Caco-2 (cell line): Measurements from ENCODE around the gene MAST4. TPM values are rescaled to one million over a fixed set of nuclear protein-coding genes. Genes with fewer than 3 reads are reported as not detected.

ENCODE experiments used
- BruUV-seq: library from RNA; stranded (reverse); fragments of 400-500 nt; replicated peaks from 2 replicates; lab custom pipeline; 2021; lab: Mats Ljungman, UMichigan
- CTCF ChIA-PET: fragments of 300-600 bp; sonication (Branson Sonifier 250); formaldehyde crosslinking; loops from one replicate; lab custom pipeline; 2022; ENCODE audit warnings: antibody characterized with exemption; lab: Charles Lee
- POLR2A ChIA-PET: fragments of 300-600 bp; sonication (Branson Sonifier 250); formaldehyde crosslinking; loops from one replicate; lab custom pipeline; 2022; ENCODE audit warnings: antibody characterized with exemption; lab: Charles Lee
- DNase-seq, 2 experiments: peaks; one replicate each; pipeline versions ENCODE4 v3.0.0 to v3.0.0-alpha.2; 2020 to 2022
- H3K27me3 ChIP-seq: replicated peaks from 2 replicates; pipeline ENCODE4 v1.6.0; 2011; ENCODE audit warnings: low read length; ENCODE audit not compliant: control insufficient read depth, insufficient read depth
- H3K36me3 ChIP-seq: 2 replicates; pipeline ENCODE4 v1.5.1; 2011; ENCODE audit warnings: low read length; ENCODE audit not compliant: control insufficient read depth, insufficient read depth
- H3K4me1 ChIP-seq: fragments of 250-450 bp; sonication (Bioruptor Pico); 2 replicates; pipeline ENCODE4 v1.5.1; 2020; ENCODE audit warnings: mild to moderate bottlenecking
- H3K4me3 ChIP-seq: 2 replicates; pipeline ENCODE4 v1.5.1; 2011; ENCODE audit warnings: low read depth, mild to moderate bottlenecking, control low read depth, low read length
- H3K9me3 ChIP-seq: fragments of 250-450 bp; sonication (Bioruptor Pico); 2 replicates; pipeline ENCODE4 v1.5.1; 2020; ENCODE audit warnings: mild to moderate bottlenecking, moderate library complexity
- H3K27ac Mint-ChIP-seq: one replicate; pipeline ENCODE4 v1.8.0; 2022; ENCODE audit warnings: mixed read lengths; ENCODE audit not compliant: unreplicated experiment
- H3K27me3 Mint-ChIP-seq: one replicate; pipeline ENCODE4 v1.8.0; 2022; ENCODE audit warnings: mixed read lengths; ENCODE audit not compliant: insufficient read depth, unreplicated experiment
- H3K36me3 Mint-ChIP-seq: one replicate; pipeline ENCODE4 v1.8.0; 2022; ENCODE audit warnings: mild to moderate bottlenecking, mixed read lengths; ENCODE audit not compliant: insufficient read depth, unreplicated experiment
- H3K4me1 Mint-ChIP-seq: one replicate; pipeline ENCODE4 v1.8.0; 2022; ENCODE audit warnings: low read depth, mixed read lengths; ENCODE audit not compliant: unreplicated experiment
- H3K4me3 Mint-ChIP-seq: one replicate; pipeline ENCODE4 v1.8.0; 2022; ENCODE audit warnings: mild to moderate bottlenecking, moderate library complexity, mixed read lengths; ENCODE audit not compliant: unreplicated experiment
- H3K9me3 Mint-ChIP-seq: one replicate; pipeline ENCODE4 v1.8.0; 2022; ENCODE audit warnings: mixed read lengths; ENCODE audit not compliant: unreplicated experiment
- intact Hi-C: fragments of 100-400 bp; cut with micrococcal nuclease; formaldehyde crosslinking; loops from one replicate; pipeline ENCODE4 v1.10.0; 2022; ENCODE audit not compliant: unreplicated experiment
- total RNA-seq: library from RNA; stranded (reverse); gene quantifications from 2 replicates; pipeline ENCODE4 v1.2.3, GENCODE V29; 2022
- TF ChIP-seq, protein P1 (sequence below), 2 experiments: fragments of 200-600 bp in 1 of 2; IDR thresholded peaks; 1 replicate in 1 of 2; 2 replicates in 1 of 2; pipeline versions ENCODE4 v1.5.1 to v1.8.0; 2011 to 2022; ENCODE audit warnings: antibody characterized with exemption in 1 of 2, control low read depth in 1 of 2, inconsistent platforms in 1 of 2, low read depth in 1 of 2, low read length in 1 of 2, mild to moderate bottlenecking in 1 of 2, moderate library complexity in 1 of 2; ENCODE audit not compliant: insufficient read depth in 1 of 2, severe bottlenecking in 1 of 2, unreplicated experiment in 1 of 2

Gene MAST4
- total RNA-seq, 1 experiment from 2014 or later, result 17.8 TPM

DNA sequence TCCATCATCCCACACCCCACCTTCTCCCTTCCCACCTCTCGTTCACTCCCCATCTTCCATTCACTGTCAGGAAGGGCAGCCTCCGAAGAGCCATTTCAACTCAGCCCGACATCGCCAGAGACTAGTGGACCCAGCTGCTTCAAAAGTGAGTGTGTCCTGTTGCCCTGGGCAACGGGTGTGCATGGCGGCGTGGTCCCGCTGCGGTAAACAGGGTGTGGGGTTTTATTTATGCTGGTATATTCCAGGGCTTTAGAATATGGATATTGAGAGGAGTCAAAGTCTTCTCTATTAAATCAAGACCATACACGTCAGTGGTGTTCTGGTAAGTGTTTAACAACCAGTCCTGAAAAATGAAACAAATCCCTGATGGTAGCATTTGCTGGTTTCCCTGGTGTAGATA lies 274.5 kb downstream of the MAST4 start:
- no peaks in the 10 kb centered on the region for H3K9me3 Mint-ChIP-seq
- H3K36me3 Mint-ChIP-seq, result no peaks in the 10 kb centered on the region
- H3K27me3 Mint-ChIP-seq, result no peaks in the 10 kb centered on the region
- BruUV-seq, result no TSS peak
- Histone ChIP-seq H3K4me3 (no peak overlapping the region), H3K9me3 (no peaks in the 10 kb centered on the region), H3K4me1 (peaks cover 20% of the 10 kb centered on the region), H3K27me3 (no peaks in the 10 kb centered on the region; the same call in 1 of the 2 replicates), H3K36me3 (no peaks in the 10 kb centered on the region)
- H3K27ac Mint-ChIP-seq, result no peak overlapping the region
- no peak for DNase-seq
- TF ChIP-seq, protein P1, sequence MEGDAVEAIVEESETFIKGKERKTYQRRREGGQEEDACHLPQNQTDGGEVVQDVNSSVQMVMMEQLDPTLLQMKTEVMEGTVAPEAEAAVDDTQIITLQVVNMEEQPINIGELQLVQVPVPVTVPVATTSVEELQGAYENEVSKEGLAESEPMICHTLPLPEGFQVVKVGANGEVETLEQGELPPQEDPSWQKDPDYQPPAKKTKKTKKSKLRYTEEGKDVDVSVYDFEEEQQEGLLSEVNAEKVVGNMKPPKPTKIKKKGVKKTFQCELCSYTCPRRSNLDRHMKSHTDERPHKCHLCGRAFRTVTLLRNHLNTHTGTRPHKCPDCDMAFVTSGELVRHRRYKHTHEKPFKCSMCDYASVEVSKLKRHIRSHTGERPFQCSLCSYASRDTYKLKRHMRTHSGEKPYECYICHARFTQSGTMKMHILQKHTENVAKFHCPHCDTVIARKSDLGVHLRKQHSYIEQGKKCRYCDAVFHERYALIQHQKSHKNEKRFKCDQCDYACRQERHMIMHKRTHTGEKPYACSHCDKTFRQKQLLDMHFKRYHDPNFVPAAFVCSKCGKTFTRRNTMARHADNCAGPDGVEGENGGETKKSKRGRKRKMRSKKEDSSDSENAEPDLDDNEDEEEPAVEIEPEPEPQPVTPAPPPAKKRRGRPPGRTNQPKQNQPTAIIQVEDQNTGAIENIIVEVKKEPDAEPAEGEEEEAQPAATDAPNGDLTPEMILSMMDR (IDR thresholded peaks at IDR 0.05; ENCODE audit: insufficient read depth in 1 of 2, low read depth in 1 of 2, low read length in 1 of 2, severe bottlenecking in 1 of 2, unreplicated experiment in 1 of 2), result no peak
- intact Hi-C loops, result no loop called here
- CTCF ChIA-PET, result no interaction called here
- no peak overlapping the region for H3K4me3 Mint-ChIP-seq
- POLR2A ChIA-PET, result no interaction called here
- peaks cover 8% of the 10 kb centered on the region for H3K4me1 Mint-ChIP-seq

DNA sequence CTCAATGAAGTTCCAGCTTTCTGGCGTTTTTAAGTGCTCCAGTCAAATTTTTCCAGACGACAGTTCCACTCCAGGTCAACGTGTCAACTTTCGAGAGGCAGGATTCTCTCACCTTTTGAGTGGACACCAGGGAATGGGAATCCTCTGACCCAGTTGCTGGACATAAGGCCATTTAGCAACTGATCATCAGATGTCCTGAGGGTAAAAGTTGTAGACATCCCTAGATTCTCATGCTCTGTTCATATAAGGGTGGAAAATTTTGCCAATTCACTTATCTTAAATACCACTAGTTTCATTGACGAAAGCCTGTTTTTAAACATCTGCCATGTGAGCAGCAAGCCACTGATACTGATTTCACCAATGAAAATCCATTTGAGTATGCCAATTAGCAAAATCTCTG lies 275.5 kb downstream of the MAST4 start:
- no peak overlapping the region for H3K4me3 Mint-ChIP-seq
- no peaks in the 10 kb centered on the region; the same call in 1 of the 2 replicates for H3K27me3 ChIP-seq
- H3K4me1 ChIP-seq, result peaks cover 20% of the 10 kb centered on the region
- H3K9me3 Mint-ChIP-seq, result no peaks in the 10 kb centered on the region
- POLR2A ChIA-PET, result no interaction called here
- CTCF ChIA-PET, result no interaction called here
- no peak overlapping the region for H3K27ac Mint-ChIP-seq
- H3K27me3 Mint-ChIP-seq, result no peaks in the 10 kb centered on the region
- BruUV-seq, result no TSS peak
- H3K36me3 ChIP-seq, result no peaks in the 10 kb centered on the region
- TF ChIP-seq, protein P1 (IDR thresholded peaks at IDR 0.05; ENCODE audit: insufficient read depth in 1 of 2, low read depth in 1 of 2, low read length in 1 of 2, severe bottlenecking in 1 of 2, unreplicated experiment in 1 of 2), result no peak
- DNase-seq, result no peak
- intact Hi-C loops, result no loop called here
- no peaks in the 10 kb centered on the region for H3K36me3 Mint-ChIP-seq
- H3K4me3 ChIP-seq, result no peak overlapping the region
- H3K9me3 ChIP-seq, result no peaks in the 10 kb centered on the region
- H3K4me1 Mint-ChIP-seq, result peaks cover 8% of the 10 kb centered on the region

DNA sequence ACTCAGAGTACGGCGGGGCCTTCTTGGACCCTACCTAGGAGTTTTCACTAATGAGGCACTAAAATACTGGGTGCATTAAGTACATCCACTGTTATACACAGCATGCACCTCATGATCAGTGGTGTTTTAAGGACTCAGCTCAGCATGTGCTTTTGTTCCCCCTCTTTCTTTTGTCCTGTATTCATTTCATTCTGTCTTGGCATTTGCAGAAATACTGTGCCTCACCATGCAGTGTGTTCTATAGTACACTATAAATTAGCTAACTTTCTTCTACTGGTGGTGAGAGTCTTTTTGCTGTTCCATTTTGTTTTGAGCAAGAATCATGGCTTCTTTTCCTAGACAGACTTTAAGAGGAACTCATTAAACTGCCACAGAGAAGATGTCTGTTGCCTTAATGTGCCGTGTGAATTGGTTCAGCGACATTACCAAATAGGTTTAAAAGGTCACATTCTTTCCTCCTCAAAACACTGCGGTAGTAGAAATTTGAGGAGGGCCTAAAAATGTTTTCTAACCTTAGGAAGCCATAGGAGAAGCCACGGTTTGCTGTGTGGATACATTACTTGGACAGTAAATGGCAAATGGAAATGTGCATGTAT lies 276.6 kb downstream of the MAST4 start:
- ChIA-PET POLR2A (interaction anchor here (0.5 kb wide), 1 partner anchor 255 kb away, joined by 4 read pairs; no protein-coding TSS in a partner anchor), CTCF (no interaction called here)
- no peaks in the 10 kb centered on the region; the same call in 1 of the 2 replicates for H3K27me3 ChIP-seq
- H3K4me3 ChIP-seq, result no peak overlapping the region
- Mint-ChIP-seq H3K27ac (no peak overlapping the region), H3K9me3 (no peaks in the 10 kb centered on the region), H3K36me3 (no peaks in the 10 kb centered on the region), H3K27me3 (no peaks in the 10 kb centered on the region), H3K4me3 (no peak overlapping the region), H3K4me1 (peaks cover 8% of the 10 kb centered on the region)
- no TSS peak for BruUV-seq
- H3K4me1 ChIP-seq, result peaks cover 20% of the 10 kb centered on the region
- TF ChIP-seq, protein P1 (IDR thresholded peaks at IDR 0.05; ENCODE audit: insufficient read depth in 1 of 2, low read depth in 1 of 2, low read length in 1 of 2, severe bottlenecking in 1 of 2, unreplicated experiment in 1 of 2), result no peak
- DNase-seq, result no peak
- no peaks in the 10 kb centered on the region for H3K9me3 ChIP-seq
- H3K36me3 ChIP-seq, result no peaks in the 10 kb centered on the region
- intact Hi-C loops, result no loop called here
